C4-2B (cell line): ENCODE data around the gene PLEKHM2.

Experiments
- ZFX ChIP-seq: fragments of 450-650 bp; IDR thresholded peaks from 2 replicates; pipeline ENCODE4 v1.6.1; 2017
- TF ChIP-seq, protein P1 (sequence below): fragments of 450-650 bp; conservative IDR thresholded peaks from 2 replicates; pipeline ENCODE4 v1.5.1; 2017; ENCODE audit warnings: mild to moderate bottlenecking

DNA sequence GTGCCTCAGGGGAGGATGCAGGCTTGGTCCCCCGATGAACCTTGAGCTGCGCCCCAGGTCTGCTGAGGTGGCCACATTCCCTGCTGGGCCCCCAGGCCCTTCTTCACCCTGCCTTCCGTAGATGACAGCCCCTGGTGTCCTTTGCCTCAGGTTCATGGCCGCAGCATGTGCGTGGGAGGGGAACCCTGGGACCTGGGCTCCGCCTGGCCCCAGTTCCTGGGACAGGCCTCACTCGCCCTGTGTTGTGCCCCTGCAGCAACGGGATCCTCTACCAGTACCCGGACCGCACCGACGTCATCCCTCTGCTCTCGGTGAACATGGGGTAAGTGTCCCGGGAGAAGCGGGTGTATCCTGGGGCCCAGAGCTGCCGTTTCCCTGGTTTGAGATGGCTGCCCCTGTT lies 46.8 kb downstream of the PLEKHM2 start:
- TF ChIP-seq, protein P1, sequence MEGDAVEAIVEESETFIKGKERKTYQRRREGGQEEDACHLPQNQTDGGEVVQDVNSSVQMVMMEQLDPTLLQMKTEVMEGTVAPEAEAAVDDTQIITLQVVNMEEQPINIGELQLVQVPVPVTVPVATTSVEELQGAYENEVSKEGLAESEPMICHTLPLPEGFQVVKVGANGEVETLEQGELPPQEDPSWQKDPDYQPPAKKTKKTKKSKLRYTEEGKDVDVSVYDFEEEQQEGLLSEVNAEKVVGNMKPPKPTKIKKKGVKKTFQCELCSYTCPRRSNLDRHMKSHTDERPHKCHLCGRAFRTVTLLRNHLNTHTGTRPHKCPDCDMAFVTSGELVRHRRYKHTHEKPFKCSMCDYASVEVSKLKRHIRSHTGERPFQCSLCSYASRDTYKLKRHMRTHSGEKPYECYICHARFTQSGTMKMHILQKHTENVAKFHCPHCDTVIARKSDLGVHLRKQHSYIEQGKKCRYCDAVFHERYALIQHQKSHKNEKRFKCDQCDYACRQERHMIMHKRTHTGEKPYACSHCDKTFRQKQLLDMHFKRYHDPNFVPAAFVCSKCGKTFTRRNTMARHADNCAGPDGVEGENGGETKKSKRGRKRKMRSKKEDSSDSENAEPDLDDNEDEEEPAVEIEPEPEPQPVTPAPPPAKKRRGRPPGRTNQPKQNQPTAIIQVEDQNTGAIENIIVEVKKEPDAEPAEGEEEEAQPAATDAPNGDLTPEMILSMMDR = no peak
- no peak for TF ChIP-seq ZFX
